Left lung (tissue), 10 donors: ENCODE measurements around the gene GPC6. TPM values are rescaled to one million over a fixed set of nuclear protein-coding genes. Genes with fewer than 3 reads are reported as not detected.

ENCODE experiments used
- ATAC-seq: fragments of 200-7000 bp; cut with Tn5 transposase; one replicate; pipeline ENCODE4 v1.9.1; 2020; ENCODE audit warnings: moderate library complexity
- DNase-seq, 4 donors: peaks; one replicate each; pipeline ENCODE4 v3.0.0-alpha.2; 2013 to 2020
- H3K27ac ChIP-seq, 2 donors: fragments of 200-600 bp; sonication (generic) in 1 of 2; one replicate each; pipeline versions ENCODE4 v1.5.0 to v1.8.0; 2020 to 2021
- H3K27me3 ChIP-seq, 2 donors: fragments of 200-600 bp; sonication (generic) in 1 of 2; one replicate each; pipeline versions ENCODE4 v1.5.0 to v1.8.0; 2020 to 2021
- H3K36me3 ChIP-seq, 2 donors: fragments of 200-600 bp; sonication (generic) in 1 of 2; one replicate each; pipeline versions ENCODE4 v1.5.0 to v1.8.0; 2020 to 2021
- H3K4me1 ChIP-seq, 2 donors: fragments of 200-600 bp; one replicate each; pipeline ENCODE4 v1.8.0; 2021
- H3K4me3 ChIP-seq, 2 donors: fragments of 200-600 bp; sonication (generic) in 1 of 2; one replicate each; pipeline versions ENCODE4 v1.5.0 to v1.8.0; 2020 to 2021; ENCODE audit warnings: mild to moderate bottlenecking in 1 of 2
- H3K9me3 ChIP-seq, 2 donors: fragments of 200-600 bp; sonication (generic) in 1 of 2; one replicate each; pipeline versions ENCODE4 v1.5.0 to v1.8.0; 2020 to 2021
- CTCF ChIP-seq, 2 donors: fragments of 200-600 bp; sonication (generic) in 1 of 2; IDR thresholded peaks; one replicate each; pipeline versions ENCODE4 v1.5.0 to v1.8.0; 2021; ENCODE audit warnings: antibody characterized with exemption in 2 of 2
- intact Hi-C, 2 donors: fragments of 100-400 bp; cut with DNase I; formaldehyde crosslinking; loops; one replicate each; pipeline versions ENCODE4 v1.11.2 to v1.14.2; 2022
- polyA plus RNA-seq, 6 donors: library from polyadenylated mRNA; unstranded; fragments of 120-200 nt; gene quantifications; one replicate each; pipeline ENCODE4 v1.2.1, GENCODE V29; 2013; ENCODE audit not compliant: insufficient read length in 6 of 6
- total RNA-seq, 2 donors: library from RNA; stranded (reverse); fragmentation: NEBNext Ultra II Directional; extraction: Animal tissue kit (Norgen Biotek cat#: 25700); gene quantifications; one replicate each; pipeline ENCODE4 v1.2.1, GENCODE V29; 2021
- donor health status: DM: no; HTN: yes; CAD: no.
- donor health status: DM: no; HTN: no; CAD: no.

The GPC6 gene
- total and polyA plus RNA-seq, 8 donors, result 9.6 to 25.8 (median 21.1) TPM

GRCh38 chr13:94218537-94218936 lies 991.9 kb downstream of the GPC6 start:
- no peaks in the 10 kb centered on the region for H3K4me1 ChIP-seq
- H3K36me3 ChIP-seq, result no peaks in the 10 kb centered on the region
- no peak overlapping the region for H3K27ac ChIP-seq
- TF ChIP-seq CTCF (IDR thresholded peaks at IDR 0.05), result no peak
- DNase-seq (no peak), ATAC-seq (no peak)
- no peaks in the 10 kb centered on the region for H3K9me3 ChIP-seq
- no peak overlapping the region for H3K4me3 ChIP-seq
- intact Hi-C loops, result no loop called here
- no peaks in the 10 kb centered on the region for H3K27me3 ChIP-seq

GRCh38 chr13:94218951-94219350 lies 992.3 kb downstream of the GPC6 start:
- Histone ChIP-seq H3K36me3 (no peaks in the 10 kb centered on the region), H3K27me3 (no peaks in the 10 kb centered on the region), H3K4me3 (no peak overlapping the region), H3K9me3 (no peaks in the 10 kb centered on the region), H3K4me1 (no peaks in the 10 kb centered on the region), H3K27ac (no peak overlapping the region)
- no peak for TF ChIP-seq CTCF (IDR thresholded peaks at IDR 0.05)
- DNase-seq (no peak), ATAC-seq (no peak)
- intact Hi-C loops, result no loop called here

- intact Hi-C loops, result no loop called here
These were observed 998.1 kb downstream of the GPC6 start for GRCh38 chr13:94224670-94225069.

GRCh38 chr13:94227255-94227879 lies 1000.8 kb downstream of the GPC6 start:
- no peaks in the 10 kb centered on the region for H3K27me3 ChIP-seq
- no peaks in the 10 kb centered on the region for H3K4me1 ChIP-seq
- intact Hi-C loops, result no loop called here
- no peak overlapping the region for H3K4me3 ChIP-seq
- ATAC-seq (no peak), DNase-seq (no peak)
- TF ChIP-seq CTCF (IDR thresholded peaks at IDR 0.05), result no peak
- no peaks in the 10 kb centered on the region for H3K36me3 ChIP-seq
- H3K27ac ChIP-seq, result no peak overlapping the region
- H3K9me3 ChIP-seq, result no peaks in the 10 kb centered on the region

More at GRCh38 chr13:94224670-94225069, 998.1 kb downstream of the GPC6 start:
- ATAC-seq (no peak), DNase-seq (no peak)
- no peak for TF ChIP-seq CTCF (IDR thresholded peaks at IDR 0.05)
- H3K4me1 ChIP-seq, result no peaks in the 10 kb centered on the region
- no peaks in the 10 kb centered on the region for H3K9me3 ChIP-seq
- no peak overlapping the region for H3K27ac ChIP-seq
- no peaks in the 10 kb centered on the region for H3K27me3 ChIP-seq
- H3K36me3 ChIP-seq, result no peaks in the 10 kb centered on the region
- H3K4me3 ChIP-seq, result no peak overlapping the region

GRCh38 chr13:94228763-94229162 lies 1002.2 kb downstream of the GPC6 start:
- TF ChIP-seq CTCF (IDR thresholded peaks at IDR 0.05), result no peak
- intact Hi-C loops, result no loop called here
- Histone ChIP-seq H3K4me3 (no peak overlapping the region), H3K27ac (no peak overlapping the region), H3K36me3 (no peaks in the 10 kb centered on the region), H3K27me3 (no peaks in the 10 kb centered on the region), H3K9me3 (no peaks in the 10 kb centered on the region), H3K4me1 (no peaks in the 10 kb centered on the region)
- ATAC-seq (no peak), DNase-seq (no peak)
